COLO668 (cell line): ENCODE data around the gene OR9A2.
A peak's percentile ranks its signal among the peaks of the same experiment; 100 is the strongest.

Experiments
- DNase-seq: peaks from one replicate; lab custom pipeline; 2025; ENCODE audit not compliant: unreplicated experiment; lab: John Stamatoyannopoulos, UW

OR9A2 gene

GRCh38 chr7:143023047-143023446 is 3.9 kb downstream of the OR9A2 start:
- DNase-seq, result no peak

- no peak for DNase-seq
Measured at GRCh38 chr7:143018931-143019330, 8.0 kb downstream of the OR9A2 start.

GRCh38 chr7:143016996-143017395 is 9.9 kb downstream of the OR9A2 start:
- DNase-seq, result no peak

- DNase-seq, result no peak
Measured at GRCh38 chr7:143015926-143016490, 10.9 kb downstream of the OR9A2 start.

- DNase-seq, result no peak
Measured at GRCh38 chr7:143015084-143015483, 11.8 kb downstream of the OR9A2 start.

GRCh38 chr7:143013893-143014292 is 13.0 kb downstream of the OR9A2 start:
- DNase-seq, result no peak

GRCh38 chr7:143013473-143013872 is 13.5 kb downstream of the OR9A2 start:
- no peak for DNase-seq

GRCh38 chr7:143012409-143012808 is 14.5 kb downstream of the OR9A2 start:
- no peak for DNase-seq

GRCh38 chr7:143012001-143012400 is 14.9 kb downstream of the OR9A2 start:
- no peak for DNase-seq

- DNase-seq, result peak; percentile 59
Measured at GRCh38 chr7:143008007-143008901, 18.7 kb downstream of the OR9A2 start.

GRCh38 chr7:143005632-143006260 is 21.2 kb downstream of the OR9A2 start:
- DNase-seq, result no peak

- no peak for DNase-seq
Measured at GRCh38 chr7:143003393-143004051, 23.4 kb downstream of the OR9A2 start.

- DNase-seq, result no peak
Measured at GRCh38 chr7:143002898-143003297, 24.0 kb downstream of the OR9A2 start.

- no peak for DNase-seq
Measured at GRCh38 chr7:143002106-143002505, 24.8 kb downstream of the OR9A2 start.

- DNase-seq, result no peak
Measured at GRCh38 chr7:143000648-143001047, 26.3 kb downstream of the OR9A2 start.

GRCh38 chr7:142999793-143000192 is 27.1 kb downstream of the OR9A2 start:
- no peak for DNase-seq

- no peak for DNase-seq
Measured at GRCh38 chr7:142998966-142999365, 28.0 kb downstream of the OR9A2 start.

- no peak for DNase-seq
Measured at GRCh38 chr7:142997456-142997989, 29.4 kb downstream of the OR9A2 start.

GRCh38 chr7:142992427-142992826 is 34.5 kb downstream of the OR9A2 start:
- no peak for DNase-seq

GRCh38 chr7:142984297-142984696 is 42.6 kb downstream of the OR9A2 start:
- DNase-seq, result no peak

- DNase-seq, result no peak
Measured at GRCh38 chr7:142983825-142984224, 43.1 kb downstream of the OR9A2 start.
